PC-9 (cell line): ENCODE data around the gene SIK2. TPM values are rescaled to one million over a fixed set of nuclear protein-coding genes. Genes with fewer than 3 reads are reported as not detected.

Experiments
- BruUV-seq: library from RNA; stranded (reverse); fragments of 400-500 nt; replicated peaks from 2 replicates; lab custom pipeline; 2021; lab: Mats Ljungman, UMichigan
- CTCF ChIA-PET: fragments of 300-600 bp; sonication (Branson Sonifier 250); formaldehyde crosslinking; loops from one replicate; lab custom pipeline; 2022; ENCODE audit warnings: antibody characterized with exemption; lab: Charles Lee
- POLR2A ChIA-PET: fragments of 300-600 bp; sonication (Branson Sonifier 250); formaldehyde crosslinking; loops from one replicate; lab custom pipeline; 2022; ENCODE audit warnings: antibody characterized with exemption; ENCODE audit not compliant: unreplicated experiment; lab: Charles Lee
- DNase-seq, 2 experiments: peaks; one replicate each; pipeline versions ENCODE4 v3.0.0 to v3.0.0-alpha.2; 2015 to 2022; ENCODE audit warnings: mixed read lengths in 1 of 2
- H2AFZ ChIP-seq: fragments of 200-600 bp; sonication (generic); 2 replicates; pipeline ENCODE4 v1.8.1; 2017; ENCODE audit warnings: antibody characterized with exemption
- H3F3A ChIP-seq: fragments of 200-600 bp; sonication (generic); 2 replicates; pipeline ENCODE4 v1.8.1; 2017; ENCODE audit warnings: antibody characterized with exemption, mild to moderate bottlenecking, low read depth; ENCODE audit not compliant: insufficient read depth
- H3K27ac ChIP-seq: fragments of 200-600 bp; sonication (generic); 2 replicates; pipeline ENCODE4 v1.6.1; 2016; ENCODE audit warnings: mixed run types
- H3K27me3 ChIP-seq: fragments of 200-600 bp; sonication (generic); 2 replicates; pipeline ENCODE4 v1.6.1; 2016; ENCODE audit warnings: low read depth, mixed run types; ENCODE audit not compliant: insufficient read depth
- H3K36me3 ChIP-seq: fragments of 200-600 bp; sonication (generic); 2 replicates; pipeline ENCODE4 v1.6.1; 2016; ENCODE audit warnings: low read depth, mixed run types
- H3K4me1 ChIP-seq: fragments of 200-600 bp; sonication (generic); replicated peaks from 2 replicates; pipeline ENCODE4 v1.6.1; 2016; ENCODE audit warnings: mixed run types; ENCODE audit not compliant: insufficient read depth
- H3K4me2 ChIP-seq: fragments of 200-600 bp; sonication (generic); 2 replicates; pipeline ENCODE4 v1.6.1; 2017; ENCODE audit warnings: mixed run types
- H3K4me3 ChIP-seq: fragments of 200-600 bp; sonication (generic); 2 replicates; pipeline ENCODE4 v1.6.1; 2016; ENCODE audit warnings: mixed run types
- H3K79me2 ChIP-seq: fragments of 200-600 bp; sonication (generic); 2 replicates; pipeline ENCODE4 v1.6.1; 2017; ENCODE audit warnings: low read depth, mixed run types
- H3K9me2 ChIP-seq: fragments of 200-600 bp; sonication (generic); 2 replicates; pipeline ENCODE4 v1.8.1; 2017; ENCODE audit warnings: mild to moderate bottlenecking; ENCODE audit not compliant: insufficient read depth
- H3K9me3 ChIP-seq: fragments of 200-600 bp; sonication (generic); 2 replicates; pipeline ENCODE4 v1.8.1; 2016; ENCODE audit warnings: low read depth; ENCODE audit not compliant: insufficient read depth
- H4K20me1 ChIP-seq: fragments of 200-600 bp; sonication (generic); 2 replicates; pipeline ENCODE4 v1.8.1; 2017; ENCODE audit not compliant: insufficient read depth
- CTCF ChIP-seq: fragments of 200-600 bp; sonication (generic); conservative IDR thresholded peaks from 2 replicates; pipeline ENCODE4 v1.6.1; 2017; ENCODE audit warnings: mixed run types, antibody characterized with exemption, mild to moderate bottlenecking, moderate library complexity
- EZH2 ChIP-seq: fragments of 200-600 bp; sonication (generic); IDR thresholded peaks from 2 replicates; pipeline ENCODE4 v1.8.0; 2017; ENCODE audit warnings: antibody characterized with exemption, low read depth
- intact Hi-C: fragments of 100-400 bp; cut with micrococcal nuclease; formaldehyde crosslinking; loops from one replicate; pipeline ENCODE4 v1.10.0; 2022; ENCODE audit not compliant: unreplicated experiment
- total RNA-seq: library from RNA; stranded (reverse); gene quantifications from 2 replicates; pipeline ENCODE4 v1.2.3, GENCODE V29; 2021

SIK2 gene
- total RNA-seq, 1 experiment from 2014 or later, result 16.2 TPM

DNA sequence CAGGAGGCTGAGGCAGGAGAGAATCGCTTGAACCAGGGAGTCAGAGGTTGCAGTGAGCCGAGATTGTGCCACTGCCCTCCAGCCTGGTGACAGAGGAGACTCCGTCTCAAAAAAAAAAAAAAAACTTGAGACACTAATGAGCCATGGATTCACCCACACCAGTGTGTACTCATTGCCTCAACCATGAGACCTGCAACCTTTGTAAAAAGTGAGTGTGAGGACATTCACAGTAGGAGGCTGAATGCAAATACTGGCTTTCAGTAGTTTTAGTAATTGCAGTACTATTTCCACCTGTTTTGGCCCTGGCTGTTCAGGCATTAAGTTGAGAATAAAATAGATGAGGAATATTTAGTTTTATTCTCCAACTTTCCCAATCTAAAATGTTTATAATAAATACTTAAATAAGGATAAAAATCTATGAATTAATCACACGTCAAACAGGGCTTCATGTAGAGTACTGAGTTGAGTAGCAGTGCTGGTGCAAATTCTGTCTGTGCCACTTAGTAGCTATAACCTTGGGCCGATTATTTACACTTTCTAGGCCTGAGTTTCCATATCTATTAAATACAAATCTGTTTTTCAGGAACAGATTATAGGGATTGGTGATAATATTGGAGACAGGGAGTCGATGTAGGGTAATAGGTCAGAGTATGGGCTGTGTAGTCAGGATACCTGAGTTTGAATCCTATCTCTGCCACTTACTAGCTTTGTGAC lies 91.1 kb downstream of the SIK2 start:
- peaks cover 5% of the 10 kb centered on the region; the same call in 1 of the 2 replicates for H3F3A ChIP-seq
- ChIA-PET CTCF (no interaction called here), POLR2A (no interaction called here)
- no TSS peak for BruUV-seq
- peaks cover 3% of the 10 kb centered on the region; the same call in 1 of the 2 replicates for H4K20me1 ChIP-seq
- no peak for TF ChIP-seq EZH2
- no peak for TF ChIP-seq CTCF
- no peaks in the 10 kb centered on the region for H3K9me2 ChIP-seq
- intact Hi-C loops, result no loop called here
- no peak for DNase-seq
- no peaks in the 10 kb centered on the region for H3K27me3 ChIP-seq
- no peaks in the 10 kb centered on the region for H3K79me2 ChIP-seq
- H3K4me3 ChIP-seq, result no peak overlapping the region
- no peaks in the 10 kb centered on the region for H3K4me1 ChIP-seq
- no peak overlapping the region for H3K4me2 ChIP-seq
- H3K9me3 ChIP-seq, result no peaks in the 10 kb centered on the region
- peaks cover 30% of the 10 kb centered on the region for H3K36me3 ChIP-seq
- no peak overlapping the region for H3K27ac ChIP-seq
- no peak overlapping the region for H2AFZ ChIP-seq

DNA sequence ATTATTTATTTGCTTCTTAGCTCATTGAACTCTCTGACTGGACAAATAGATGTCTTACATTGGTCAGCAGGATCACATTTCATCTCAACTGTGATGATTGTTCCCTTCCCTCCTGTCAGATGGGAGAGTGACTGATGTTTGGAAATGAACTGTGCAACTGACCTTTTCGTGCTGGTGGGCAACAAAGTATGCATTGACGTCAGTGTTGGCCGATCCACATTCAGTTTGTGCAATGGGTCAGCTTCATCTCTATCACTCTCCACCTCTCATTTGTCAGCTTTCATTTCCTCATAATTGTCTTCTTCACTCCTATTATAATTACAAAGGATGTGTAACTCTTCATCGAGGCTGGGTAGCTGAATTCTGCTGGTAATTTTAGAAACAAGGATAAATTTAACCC lies 92.6 kb downstream of the SIK2 start:
- Histone ChIP-seq H3K9me2 (no peaks in the 10 kb centered on the region), H3K36me3 (peaks cover 23% of the 10 kb centered on the region), H2AFZ (no peak overlapping the region), H3K4me2 (no peak overlapping the region), H3K79me2 (no peaks in the 10 kb centered on the region), H3K4me3 (no peak overlapping the region), H4K20me1 (peaks cover 10% of the 10 kb centered on the region; the same call in 1 of the 2 replicates), H3K27ac (no peak overlapping the region), H3F3A (peaks cover 5% of the 10 kb centered on the region; the same call in 1 of the 2 replicates), H3K4me1 (no peaks in the 10 kb centered on the region), H3K9me3 (no peaks in the 10 kb centered on the region), H3K27me3 (no peaks in the 10 kb centered on the region)
- no TSS peak for BruUV-seq
- ChIA-PET CTCF (no interaction called here), POLR2A (no interaction called here)
- DNase-seq, result no peak
- intact Hi-C loops, result no loop called here
- TF ChIP-seq EZH2 (no peak), CTCF (no peak)

GRCh38 chr11:111696556-111696955 lies 94.3 kb downstream of the SIK2 start:
- no TSS peak for BruUV-seq
- ChIA-PET POLR2A (no interaction called here), CTCF (no interaction called here)
- no peaks in the 10 kb centered on the region for H3K4me1 ChIP-seq
- no peaks in the 10 kb centered on the region for H3K27me3 ChIP-seq
- no peak overlapping the region for H3K4me3 ChIP-seq
- H3K27ac ChIP-seq, result no peak overlapping the region
- peaks cover 10% of the 10 kb centered on the region; the same call in 1 of the 2 replicates for H4K20me1 ChIP-seq
- TF ChIP-seq EZH2, result no peak
- no peak for TF ChIP-seq CTCF
- H2AFZ ChIP-seq, result no peak overlapping the region
- H3F3A ChIP-seq, result peaks cover under 1% of the 10 kb centered on the region; the same call in 1 of the 2 replicates
- H3K9me3 ChIP-seq, result no peaks in the 10 kb centered on the region
- DNase-seq, result no peak
- H3K4me2 ChIP-seq, result no peak overlapping the region
- H3K9me2 ChIP-seq, result no peaks in the 10 kb centered on the region
- H3K36me3 ChIP-seq, result peaks cover 14% of the 10 kb centered on the region
- intact Hi-C loops, result no loop called here
- H3K79me2 ChIP-seq, result no peaks in the 10 kb centered on the region
